ENCODE data around the gene NAALADL2. TPM values are rescaled to one million over a fixed set of nuclear protein-coding genes. Genes with fewer than 3 reads are reported as not detected.

NAALADL2 gene
- total RNA-seq, 4 donors from 2014 or later: 10.3 to 16.7 (median 10.9) TPM

DNA sequence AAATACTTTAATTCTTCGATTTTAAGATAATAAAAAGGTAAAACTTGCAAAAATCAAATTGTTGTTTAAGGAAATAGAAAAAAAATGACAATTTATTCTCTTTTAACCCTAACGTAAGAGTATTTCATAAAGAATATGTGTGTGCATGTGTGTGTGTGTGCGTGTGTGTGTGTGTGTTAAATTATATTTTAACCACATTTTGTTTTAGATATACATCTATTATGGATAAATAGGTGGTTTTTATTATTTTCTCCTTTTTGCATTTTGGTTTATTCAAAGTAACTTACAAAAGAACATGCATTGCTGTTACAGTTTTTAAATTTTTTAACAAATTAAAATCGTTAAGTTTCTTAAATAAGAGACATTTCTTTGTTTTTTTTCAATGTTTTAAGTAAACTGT, 414.4 kb downstream of the NAALADL2 start:
- H3K27me3 ChIP-seq: no peaks in the 10 kb centered on the region
- no peak overlapping the region for H3K27ac ChIP-seq
- 94 to 96% methylated on average over 4 of the region's 4 CpGs for WGBS, 2 donors
- H3K4me3 ChIP-seq: no peak overlapping the region
- H3K4me1 ChIP-seq: no peaks in the 10 kb centered on the region
- no peaks in the 10 kb centered on the region for H3K36me3 ChIP-seq
- no peak for TF ChIP-seq EP300 (IDR thresholded peaks at IDR 0.05)
- TF ChIP-seq, protein P1, sequence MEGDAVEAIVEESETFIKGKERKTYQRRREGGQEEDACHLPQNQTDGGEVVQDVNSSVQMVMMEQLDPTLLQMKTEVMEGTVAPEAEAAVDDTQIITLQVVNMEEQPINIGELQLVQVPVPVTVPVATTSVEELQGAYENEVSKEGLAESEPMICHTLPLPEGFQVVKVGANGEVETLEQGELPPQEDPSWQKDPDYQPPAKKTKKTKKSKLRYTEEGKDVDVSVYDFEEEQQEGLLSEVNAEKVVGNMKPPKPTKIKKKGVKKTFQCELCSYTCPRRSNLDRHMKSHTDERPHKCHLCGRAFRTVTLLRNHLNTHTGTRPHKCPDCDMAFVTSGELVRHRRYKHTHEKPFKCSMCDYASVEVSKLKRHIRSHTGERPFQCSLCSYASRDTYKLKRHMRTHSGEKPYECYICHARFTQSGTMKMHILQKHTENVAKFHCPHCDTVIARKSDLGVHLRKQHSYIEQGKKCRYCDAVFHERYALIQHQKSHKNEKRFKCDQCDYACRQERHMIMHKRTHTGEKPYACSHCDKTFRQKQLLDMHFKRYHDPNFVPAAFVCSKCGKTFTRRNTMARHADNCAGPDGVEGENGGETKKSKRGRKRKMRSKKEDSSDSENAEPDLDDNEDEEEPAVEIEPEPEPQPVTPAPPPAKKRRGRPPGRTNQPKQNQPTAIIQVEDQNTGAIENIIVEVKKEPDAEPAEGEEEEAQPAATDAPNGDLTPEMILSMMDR (IDR thresholded peaks at IDR 0.05): no peak
- TF ChIP-seq POLR2A (IDR thresholded peaks at IDR 0.05): no peak
- DNase-seq (ENCODE audit: low spot score in 2 of 2): no peak
- H3K9me3 ChIP-seq: no peaks in the 10 kb centered on the region

DNA sequence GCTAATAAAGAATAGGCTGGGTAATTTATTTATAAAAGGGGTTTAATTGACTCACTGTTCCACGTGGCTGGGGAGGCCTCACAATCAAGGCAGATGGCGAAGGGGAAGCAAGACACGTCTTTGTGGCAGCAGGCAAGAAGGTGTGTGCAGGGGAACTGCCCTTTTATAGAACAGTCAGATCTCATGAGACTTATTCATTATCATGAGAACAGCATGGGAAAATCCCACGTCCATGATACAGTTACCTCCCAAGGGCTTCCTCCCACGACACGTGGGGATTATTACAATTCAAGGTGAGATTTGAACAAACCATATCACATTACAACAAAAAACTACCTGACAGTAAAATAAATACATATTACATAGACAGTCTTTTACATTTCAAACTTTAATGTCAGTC, 414.9 kb downstream of the NAALADL2 start:
- TF ChIP-seq, protein P1 (IDR thresholded peaks at IDR 0.05): no peak
- TF ChIP-seq EP300 (IDR thresholded peaks at IDR 0.05): no peak
- TF ChIP-seq POLR2A (IDR thresholded peaks at IDR 0.05): no peak
- no peak overlapping the region for H3K27ac ChIP-seq
- no peak for DNase-seq (ENCODE audit: low spot score in 2 of 2)
- no peaks in the 10 kb centered on the region for H3K36me3 ChIP-seq
- H3K4me1 ChIP-seq: no peaks in the 10 kb centered on the region
- H3K9me3 ChIP-seq: no peaks in the 10 kb centered on the region
- H3K4me3 ChIP-seq: no peak overlapping the region
- H3K27me3 ChIP-seq: no peaks in the 10 kb centered on the region
- WGBS, 2 donors: 77 to 85% methylated on average over 6 of the region's 6 CpGs

DNA sequence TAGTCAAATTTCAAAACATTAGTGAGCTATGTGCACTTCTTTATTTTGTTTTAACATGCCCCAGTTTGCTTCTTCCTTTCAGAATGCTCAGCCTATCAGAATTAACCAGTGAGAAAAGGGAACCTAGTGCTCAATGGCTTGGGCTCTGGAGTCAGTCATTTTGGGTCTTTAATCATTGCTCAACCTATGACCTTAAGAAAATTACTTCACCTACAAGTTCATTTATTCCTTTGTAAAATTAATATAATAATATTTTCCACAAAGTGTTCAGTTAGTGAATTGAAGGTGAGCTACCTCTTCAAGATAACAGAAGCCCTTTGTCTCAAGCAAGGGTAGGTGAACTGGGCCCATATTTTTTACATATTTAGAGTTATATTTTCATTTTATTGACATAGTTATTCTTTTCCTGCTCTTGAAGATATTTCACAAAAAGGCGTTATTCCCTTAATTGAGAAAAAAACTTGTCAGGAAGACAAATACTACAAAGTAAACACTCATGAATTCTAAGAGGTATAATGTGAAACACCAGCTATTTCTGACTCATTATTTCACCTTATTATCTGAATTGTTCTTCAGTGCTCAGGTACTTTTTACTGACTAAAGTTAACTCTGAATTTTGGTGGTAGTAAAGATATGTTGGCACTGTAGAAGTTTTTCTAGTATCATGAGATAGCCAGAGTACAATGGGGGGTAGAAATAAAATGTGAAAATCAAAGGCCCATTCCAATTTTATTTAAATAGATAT, 415.5 kb downstream of the NAALADL2 start:
- Histone ChIP-seq H3K27ac (no peak overlapping the region), H3K36me3 (no peaks in the 10 kb centered on the region), H3K4me1 (no peaks in the 10 kb centered on the region), H3K27me3 (no peaks in the 10 kb centered on the region), H3K9me3 (no peaks in the 10 kb centered on the region), H3K4me3 (no peak overlapping the region)
- 81 to 87% methylated on average over 1 of the region's 1 CpG for WGBS, 2 donors
- TF ChIP-seq, protein P1 (IDR thresholded peaks at IDR 0.05): no peak
- TF ChIP-seq POLR2A (IDR thresholded peaks at IDR 0.05) (no peak), EP300 (IDR thresholded peaks at IDR 0.05) (no peak)
- no peak for DNase-seq (ENCODE audit: low spot score in 2 of 2)

DNA sequence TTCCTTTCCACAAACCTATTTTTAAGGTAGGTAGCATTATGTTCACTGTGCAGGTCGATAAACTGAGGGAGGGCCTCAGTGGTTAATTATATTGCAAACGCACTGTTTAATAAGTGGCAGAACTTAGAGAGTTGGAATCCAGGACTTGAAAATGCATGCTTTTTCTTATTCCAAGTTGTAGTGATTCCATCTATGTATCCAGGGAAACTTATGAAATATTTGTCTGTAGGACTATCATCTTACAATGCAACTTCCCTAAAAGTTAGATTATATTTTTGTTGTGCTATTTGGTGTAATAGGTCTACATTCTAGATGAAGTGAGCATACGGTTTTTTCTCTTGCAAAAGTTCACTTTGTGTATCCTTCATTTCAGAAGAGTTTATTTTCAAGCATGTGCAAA, 419.5 kb downstream of the NAALADL2 start:
- no peak overlapping the region for H3K27ac ChIP-seq
- WGBS, 2 donors: 77 to 79% methylated on average over 3 of the region's 3 CpGs
- no peaks in the 10 kb centered on the region for H3K27me3 ChIP-seq
- no peaks in the 10 kb centered on the region for H3K4me1 ChIP-seq
- H3K4me3 ChIP-seq: no peak overlapping the region
- no peaks in the 10 kb centered on the region for H3K9me3 ChIP-seq
- no peaks in the 10 kb centered on the region for H3K36me3 ChIP-seq
- no peak for DNase-seq (ENCODE audit: low spot score in 2 of 2)
- TF ChIP-seq EP300 (IDR thresholded peaks at IDR 0.05): no peak

DNA sequence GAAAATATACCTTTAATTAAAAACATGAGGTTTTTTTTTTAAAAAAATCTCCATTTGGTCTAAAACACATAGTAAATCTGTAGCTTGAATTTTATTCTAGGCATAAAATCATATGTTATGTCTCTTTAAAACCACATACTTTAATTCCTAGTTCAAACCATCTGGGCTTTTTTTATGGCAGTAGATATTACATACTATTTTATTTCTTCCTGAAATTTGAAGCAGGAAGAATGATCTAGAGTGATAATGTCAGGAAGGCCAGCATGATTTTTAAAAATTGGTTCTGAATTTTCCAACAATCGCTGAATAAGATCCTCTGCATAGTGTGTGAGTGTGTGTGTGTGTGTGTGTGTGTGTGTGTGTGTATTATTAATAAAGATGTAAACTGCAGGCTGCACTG, 420.3 kb downstream of the NAALADL2 start:
- no peaks in the 10 kb centered on the region for H3K36me3 ChIP-seq
- TF ChIP-seq EP300 (IDR thresholded peaks at IDR 0.05) (no peak), POLR2A (IDR thresholded peaks at IDR 0.05) (no peak)
- TF ChIP-seq, protein P1 (IDR thresholded peaks at IDR 0.05): no peak

More for the DNA sequence above, 420.3 kb downstream of the NAALADL2 start:
- 58 to 70% methylated on average over 1 of the region's 1 CpG for WGBS, 2 donors
- H3K4me1 ChIP-seq: no peaks in the 10 kb centered on the region
- DNase-seq (ENCODE audit: low spot score in 2 of 2): no peak
- H3K27me3 ChIP-seq: no peaks in the 10 kb centered on the region
- H3K4me3 ChIP-seq: no peak overlapping the region
- H3K27ac ChIP-seq: no peak overlapping the region
- no peaks in the 10 kb centered on the region for H3K9me3 ChIP-seq
